Stimulated activated CD4-positive, alpha-beta T cell treated with anti-CD3 and anti-CD28 coated beads, Interleukin-15, amount 100 ng/mL, for 1 hour (primary cell): Measurements from ENCODE around the gene MRPS6.

Experiments used
- DNase-seq, 2 donors: peaks; one replicate each; pipeline ENCODE4 v3.0.0-alpha.2; 2020; ENCODE audit warnings: low read depth in 1 of 2, low spot score in 1 of 2

MRPS6 gene

GRCh38 chr21:34131586-34131985, 58.2 kb downstream of the MRPS6 start:
- DNase-seq: no peak

GRCh38 chr21:34132202-34132601, 58.8 kb downstream of the MRPS6 start:
- no peak for DNase-seq

- no peak for DNase-seq
Observed at GRCh38 chr21:34132926-34133325, 59.5 kb downstream of the MRPS6 start.

- no peak for DNase-seq
Observed at GRCh38 chr21:34133392-34133791, 60.0 kb downstream of the MRPS6 start.

- DNase-seq: no peak
Observed at GRCh38 chr21:34133802-34134201, 60.4 kb downstream of the MRPS6 start.

GRCh38 chr21:34135330-34135729, 62.0 kb downstream of the MRPS6 start:
- DNase-seq: no peak

- no peak for DNase-seq
Observed at GRCh38 chr21:34141373-34141772, 68.0 kb downstream of the MRPS6 start.

GRCh38 chr21:34143685-34144182, 70.4 kb downstream of the MRPS6 start:
- DNase-seq: no peak

- DNase-seq: no peak
Observed at GRCh38 chr21:34144224-34144623, 70.8 kb downstream of the MRPS6 start.

- no peak for DNase-seq
Observed at GRCh38 chr21:34147792-34148418, 74.5 kb downstream of the MRPS6 start.

- no peak for DNase-seq
Observed at GRCh38 chr21:34148419-34148804, 75.0 kb downstream of the MRPS6 start.

- DNase-seq: no peak
Observed at GRCh38 chr21:34148826-34149558, 75.6 kb downstream of the MRPS6 start.

- no peak for DNase-seq
Observed at GRCh38 chr21:34152500-34152899, 79.1 kb downstream of the MRPS6 start.

GRCh38 chr21:34154878-34155277, 81.5 kb downstream of the MRPS6 start:
- DNase-seq: no peak

GRCh38 chr21:34156957-34157356, 83.6 kb downstream of the MRPS6 start:
- no peak for DNase-seq

GRCh38 chr21:34157521-34157920, 84.1 kb downstream of the MRPS6 start:
- no peak for DNase-seq

- no peak for DNase-seq
Observed at GRCh38 chr21:34158866-34159835, 85.8 kb downstream of the MRPS6 start.

GRCh38 chr21:34166468-34166867, 93.1 kb downstream of the MRPS6 start:
- no peak for DNase-seq

GRCh38 chr21:34170886-34171285, 97.5 kb downstream of the MRPS6 start:
- no peak for DNase-seq

GRCh38 chr21:34174470-34174869, 101.1 kb downstream of the MRPS6 start:
- no peak for DNase-seq

GRCh38 chr21:34176448-34176847, 103.1 kb downstream of the MRPS6 start:
- DNase-seq: no peak
